ENCODE data around the gene MT4.

Gene MT4

DNA sequence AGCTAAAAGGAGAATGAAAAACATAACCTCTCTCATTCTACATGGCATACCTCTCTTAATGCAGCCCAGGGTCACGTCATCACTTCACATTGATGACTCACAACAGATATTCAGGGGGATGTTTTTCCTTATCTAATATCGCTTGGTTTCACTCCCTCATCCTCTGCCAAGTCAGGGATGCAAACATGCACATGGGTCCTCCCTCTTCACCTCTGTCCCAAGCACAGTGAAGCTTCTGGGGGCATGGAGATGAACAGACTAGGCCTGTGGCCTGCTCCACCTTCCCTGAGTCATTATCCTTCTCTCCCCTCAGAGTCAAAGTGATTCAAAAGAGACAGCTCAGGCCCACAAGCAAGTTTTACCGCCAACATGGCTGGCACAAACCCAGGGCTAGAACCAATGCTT is 41.2 kb downstream of the MT4 start:
- DNase-seq, result no peak

DNA sequence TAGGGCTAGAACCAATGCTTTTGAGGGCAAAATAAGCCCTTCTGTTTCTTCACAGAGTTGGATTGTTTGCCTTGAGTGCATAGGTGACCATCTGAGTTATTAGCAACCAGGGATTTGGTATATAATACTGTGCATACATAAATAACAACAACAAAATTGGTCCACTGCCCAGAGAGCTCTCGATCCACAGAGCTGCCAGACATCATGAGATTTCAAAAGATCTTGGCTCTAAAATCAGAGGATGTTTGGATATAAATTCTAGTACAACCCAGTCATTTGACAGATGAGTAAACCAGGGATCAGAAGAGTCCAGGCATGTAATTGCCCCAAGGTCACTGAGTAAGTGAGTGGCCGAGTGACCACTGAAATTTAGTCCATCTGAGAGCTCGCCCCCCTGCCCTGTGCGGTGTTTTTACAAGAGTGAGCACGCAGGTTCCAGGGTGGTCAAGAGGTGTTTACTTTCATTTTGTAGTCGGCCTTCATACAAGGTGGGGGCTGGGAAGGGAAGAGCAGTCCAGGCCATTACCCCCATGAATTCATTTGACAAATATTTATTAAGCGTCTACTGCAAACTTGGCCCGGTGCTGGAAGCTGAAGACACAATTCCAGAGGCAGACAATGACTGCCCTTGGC is 41.7 kb downstream of the MT4 start:
- DNase-seq, result no peak

DNA sequence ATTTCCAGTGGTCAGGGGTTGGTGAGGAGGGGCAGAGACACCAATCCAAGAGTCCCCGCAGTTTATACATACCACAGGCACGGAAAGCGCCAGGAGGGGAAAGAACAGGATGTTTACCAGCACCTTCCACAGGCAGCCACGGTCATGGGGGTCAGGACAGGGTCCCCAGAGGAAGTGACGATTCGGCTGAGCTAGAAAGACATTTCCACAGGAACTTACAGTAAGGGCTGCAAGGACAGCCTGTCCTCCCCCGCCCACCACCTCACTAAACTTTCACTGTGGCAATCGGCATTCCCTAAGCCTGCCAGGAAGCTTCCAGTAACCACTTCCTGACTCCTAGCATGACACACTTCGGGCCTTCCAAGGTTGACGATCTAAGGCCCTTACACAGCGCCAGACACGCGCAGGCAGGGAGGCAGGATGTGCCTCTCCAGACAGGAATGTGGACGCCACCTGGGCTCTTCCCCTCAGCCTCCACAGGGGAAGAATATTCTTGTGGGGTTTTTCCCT is 42.3 kb downstream of the MT4 start:
- no peak for DNase-seq

DNA sequence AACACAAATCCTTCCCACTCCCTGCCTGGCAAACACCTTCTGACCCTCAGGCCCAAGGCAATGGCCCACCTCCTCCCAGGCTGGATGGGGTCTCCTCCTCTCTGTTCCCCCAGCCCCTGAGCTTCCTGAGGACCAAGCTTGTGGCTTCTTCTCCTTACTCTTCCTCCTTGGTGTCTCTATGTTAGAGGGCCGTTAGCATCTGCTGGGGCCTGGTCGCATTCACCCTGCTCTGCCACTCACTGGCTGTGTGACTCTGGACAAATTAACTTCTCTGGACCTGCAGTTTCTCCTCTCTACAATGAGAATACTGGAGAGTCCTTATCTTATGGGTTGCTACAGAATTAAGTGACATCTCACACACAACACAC is 42.8 kb downstream of the MT4 start:
- DNase-seq, result no peak

DNA sequence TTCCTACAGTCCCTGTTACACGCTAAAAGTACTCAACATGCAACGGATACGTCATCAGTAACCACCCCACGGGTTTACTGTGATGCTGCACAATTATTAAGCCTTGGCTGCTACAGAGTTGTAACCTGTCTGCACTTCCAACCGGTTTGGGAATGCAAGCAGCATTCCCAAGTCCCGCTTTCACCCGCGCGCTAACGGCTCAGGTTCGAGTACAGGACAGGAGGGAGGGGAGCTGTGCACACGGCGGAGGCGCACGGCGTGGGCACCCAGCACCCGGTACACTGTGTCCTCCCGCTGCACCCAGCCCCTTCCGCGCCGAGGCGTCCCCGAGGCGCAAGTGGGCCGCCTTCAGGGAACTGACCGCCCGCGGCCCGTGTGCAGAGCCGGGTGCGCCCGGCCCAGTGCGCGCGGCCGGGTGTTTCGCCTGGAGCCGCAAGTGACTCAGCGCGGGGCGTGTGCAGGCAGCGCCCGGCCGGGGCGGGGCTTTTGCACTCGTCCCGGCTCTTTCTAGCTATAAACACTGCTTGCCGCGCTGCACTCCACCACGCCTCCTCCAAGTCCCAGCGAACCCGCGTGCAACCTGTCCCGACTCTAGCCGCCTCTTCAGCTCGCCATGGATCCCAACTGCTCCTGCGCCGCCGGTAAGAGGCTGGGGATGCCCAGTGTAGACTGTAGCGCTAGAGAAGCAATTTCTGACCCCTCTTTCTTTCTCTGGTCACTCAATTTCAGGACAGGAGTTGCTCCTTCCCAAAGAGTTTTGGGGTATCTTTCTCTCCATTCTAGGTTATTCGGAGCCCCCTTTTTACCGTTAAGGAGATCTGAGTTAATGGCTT is 43.4 kb downstream of the MT4 start, which contains the start of gene MT2A:
Gene MT2A (plus strand): TSS at position 542 of the 833 bp plus-strand sequence. CDS start 72 bp downstream, at position 614.
- DNase-seq, result peak; percentile 96 to 98

DNA sequence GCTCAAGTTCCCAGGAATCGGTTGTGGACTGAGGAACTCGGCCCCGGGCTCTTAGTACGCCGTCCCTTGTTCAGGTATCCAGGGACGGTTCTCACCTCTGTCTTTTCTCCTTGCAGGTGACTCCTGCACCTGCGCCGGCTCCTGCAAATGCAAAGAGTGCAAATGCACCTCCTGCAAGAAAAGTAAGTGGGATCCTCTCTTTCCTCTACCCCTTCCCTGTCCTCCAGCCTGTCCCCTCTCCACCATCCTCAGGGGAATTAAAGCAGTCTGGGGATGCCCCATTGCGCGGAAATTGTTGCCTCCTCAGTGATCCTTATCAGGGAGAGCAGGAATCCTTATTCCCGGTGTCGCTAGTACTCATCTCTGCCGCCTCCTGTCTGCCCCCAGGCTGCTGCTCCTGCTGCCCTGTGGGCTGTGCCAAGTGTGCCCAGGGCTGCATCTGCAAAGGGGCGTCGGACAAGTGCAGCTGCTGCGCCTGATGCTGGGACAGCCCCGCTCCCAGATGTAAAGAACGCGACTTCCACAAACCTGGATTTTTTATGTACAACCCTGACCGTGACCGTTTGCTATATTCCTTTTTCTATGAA is 44.1 kb downstream of the MT4 start:
- no peak for DNase-seq

DNA sequence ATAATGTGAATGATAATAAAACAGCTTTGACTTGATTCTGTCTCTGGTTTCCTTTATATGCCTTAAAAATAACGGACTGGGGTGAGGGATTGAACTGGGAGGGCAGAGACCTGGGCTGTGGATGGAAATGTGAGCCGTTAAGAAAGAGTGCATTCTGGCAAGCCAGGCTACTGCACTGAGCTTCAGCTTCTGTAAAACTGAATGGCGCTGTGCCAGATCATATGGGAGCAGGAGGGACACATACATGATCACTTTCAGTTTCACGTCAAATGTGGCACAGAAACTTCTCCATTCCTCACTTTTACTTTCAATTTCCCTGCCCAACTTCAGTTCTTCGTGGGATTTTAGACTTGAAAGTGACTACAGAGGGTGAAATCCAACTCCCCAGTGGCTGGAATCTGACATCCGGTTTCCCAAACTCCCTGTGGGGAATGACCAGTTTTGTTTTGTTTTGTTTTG is 44.6 kb downstream of the MT4 start:
- DNase-seq, result peak; percentile 87 to 90

DNA sequence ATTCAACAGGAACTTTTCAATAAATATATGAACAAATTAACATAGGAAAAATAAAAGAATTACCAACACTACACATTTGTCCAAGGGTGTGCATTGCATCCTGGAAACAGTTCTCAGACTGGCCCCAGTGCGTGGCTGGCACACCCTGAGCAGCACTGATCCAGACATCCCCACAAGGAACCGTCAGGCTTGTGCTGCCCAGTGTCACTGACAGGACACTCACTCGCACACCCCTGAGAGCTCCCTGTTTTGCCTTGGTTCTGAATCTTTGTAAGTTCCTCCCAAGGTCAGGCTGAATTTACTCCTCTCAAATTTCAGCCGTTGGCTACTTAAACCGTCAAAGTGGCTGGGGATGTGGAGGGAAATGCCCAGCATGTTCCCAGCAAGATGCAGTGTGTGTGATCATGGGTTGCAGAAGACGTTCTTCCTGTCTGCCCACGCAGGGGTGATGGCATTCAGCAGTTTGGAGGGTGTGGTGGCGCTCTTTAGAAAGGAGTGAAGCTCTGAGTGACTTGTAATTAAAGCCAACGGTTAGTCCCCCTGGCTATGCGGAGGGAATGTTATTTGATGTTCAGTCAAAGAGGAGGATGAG is 45.2 kb downstream of the MT4 start:
- peak; percentile 73 to 74 for DNase-seq

DNA sequence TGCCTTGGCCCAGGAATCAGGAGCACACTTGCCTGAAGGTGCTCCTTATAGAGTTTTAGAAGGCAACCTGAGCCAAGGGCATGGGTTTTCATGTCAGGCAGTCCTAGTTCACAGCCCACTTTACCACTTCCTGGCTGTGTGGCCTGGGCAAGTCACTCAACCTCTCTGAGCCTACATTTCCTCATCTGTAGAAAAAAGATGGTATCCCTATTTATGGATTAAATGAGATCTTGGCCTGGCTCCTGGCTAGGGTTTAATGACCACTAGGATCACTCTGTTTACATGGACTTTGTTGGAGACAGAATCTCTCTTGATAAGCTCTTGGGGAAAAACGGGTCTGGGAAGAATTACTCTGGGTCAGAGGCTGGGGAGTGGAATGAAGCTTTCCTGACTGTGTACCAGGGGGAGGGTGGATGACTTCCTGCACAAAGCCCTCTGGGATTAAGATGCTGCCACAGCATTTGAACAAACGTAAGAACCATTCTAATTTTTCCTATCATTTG is 45.8 kb downstream of the MT4 start:
- DNase-seq, result no peak

DNA sequence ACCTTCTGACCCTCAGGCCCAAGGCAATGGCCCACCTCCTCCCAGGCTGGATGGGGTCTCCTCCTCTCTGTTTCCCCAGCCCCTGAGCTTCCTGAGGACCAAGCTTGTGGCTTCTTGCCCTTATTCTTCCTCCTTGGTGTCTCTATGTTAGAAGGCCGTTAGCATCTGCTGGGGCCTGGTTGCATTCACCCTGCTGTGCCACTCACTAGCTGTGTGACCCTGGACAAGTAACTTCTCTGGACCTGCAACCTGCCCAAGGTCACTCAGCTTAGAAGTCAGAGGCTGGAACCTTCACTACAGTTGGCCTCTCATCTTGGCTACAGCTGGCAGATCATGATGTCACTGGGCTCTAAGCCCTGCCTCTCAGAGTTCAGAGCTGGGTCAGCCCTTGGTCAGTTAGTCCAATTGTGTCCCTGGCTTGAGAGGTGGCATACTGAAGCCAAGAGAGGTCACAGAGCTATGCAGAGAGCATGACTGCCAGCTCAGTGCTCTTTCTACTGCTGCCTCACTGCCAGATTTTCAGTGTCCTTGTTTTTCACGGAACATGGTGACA is 46.5 kb downstream of the MT4 start:
- no peak for DNase-seq

DNA sequence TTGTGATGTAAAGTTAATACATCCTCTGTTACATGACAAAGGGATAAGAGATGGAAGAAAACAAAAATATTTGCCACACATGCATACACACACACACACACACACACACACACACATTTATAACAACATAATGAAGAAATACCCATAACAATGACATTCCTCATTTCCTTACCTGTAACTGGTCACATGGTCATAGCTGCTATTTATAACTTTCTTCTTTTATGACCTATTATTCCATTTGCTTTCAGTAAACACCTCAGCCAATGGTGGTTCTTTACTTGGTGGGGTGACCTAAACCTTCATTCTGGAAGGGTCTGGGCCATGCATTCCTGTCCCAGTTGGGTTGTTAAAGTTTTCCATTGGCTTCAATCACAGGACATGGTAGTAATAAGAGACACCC is 48.8 kb downstream of the MT4 start:
- DNase-seq, result no peak

DNA sequence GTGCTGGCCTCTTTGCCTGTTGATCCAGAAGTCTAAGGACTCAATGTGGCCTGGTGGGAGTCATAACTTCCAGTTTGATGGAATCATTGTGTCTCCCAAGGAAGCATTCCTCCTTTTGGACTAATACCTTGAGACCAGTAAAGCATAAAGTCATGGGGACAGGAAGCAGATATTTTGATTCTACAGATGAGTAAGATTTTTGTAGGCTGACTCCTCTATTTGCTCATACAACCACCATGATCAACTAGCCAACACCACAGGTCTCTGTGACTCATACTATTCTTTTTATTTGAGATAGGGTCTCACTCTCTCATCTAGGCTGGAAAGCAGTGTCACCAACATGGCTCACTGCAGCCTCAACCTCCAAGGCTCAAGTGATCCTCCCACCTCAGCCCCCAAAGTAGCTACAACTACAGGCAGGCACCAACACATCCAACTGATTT is 49.7 kb downstream of the MT4 start:
- no peak for DNase-seq

DNA sequence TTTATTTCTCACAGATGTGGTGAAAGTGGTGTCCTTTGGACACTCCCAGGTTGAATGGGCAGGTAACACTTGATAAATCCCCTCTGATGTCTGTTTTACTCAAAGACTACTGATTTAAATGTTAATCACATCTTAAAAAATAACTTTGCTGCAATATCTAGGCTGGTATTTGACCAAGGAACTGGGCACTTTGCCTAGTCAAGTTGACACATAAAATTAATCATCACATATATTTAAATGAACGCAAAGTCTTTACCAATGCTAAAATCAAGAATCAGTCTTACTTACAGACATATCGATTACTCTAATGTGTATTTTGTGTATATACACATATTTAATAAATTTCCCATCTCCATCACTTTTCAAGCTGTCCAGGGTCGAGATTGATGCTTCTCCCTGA is 50.5 kb downstream of the MT4 start:
- no peak for DNase-seq

DNA sequence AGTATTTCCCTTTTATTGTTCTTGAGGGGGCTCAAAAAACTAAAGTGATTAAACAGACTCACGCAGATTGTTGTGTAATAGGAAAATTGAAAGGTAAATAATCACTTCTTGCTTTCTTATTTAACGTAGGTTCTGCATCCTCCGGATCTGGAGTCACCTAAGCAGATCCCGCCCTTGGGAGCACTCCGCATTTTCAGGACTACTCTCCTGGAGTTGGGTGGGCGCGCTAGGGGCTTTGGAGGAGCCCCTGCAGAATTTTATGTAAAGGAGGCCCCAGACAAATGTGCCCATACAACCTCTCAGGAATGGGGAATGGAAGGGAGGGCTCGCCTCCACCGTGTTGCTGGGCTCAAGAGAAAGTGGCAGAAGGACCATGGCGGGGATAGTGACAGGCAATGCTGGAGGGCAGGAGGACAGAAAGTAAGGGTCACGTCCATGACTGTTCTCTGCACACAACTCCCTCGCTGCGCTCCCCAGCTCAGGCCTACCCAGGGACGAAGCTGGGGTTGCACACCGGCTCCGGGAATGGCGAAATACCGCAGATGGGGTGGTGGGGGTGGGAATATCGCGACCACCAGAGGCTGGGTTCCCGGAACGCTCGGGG is 51.8 kb downstream of the MT4 start:
- DNase-seq, result no peak

DNA sequence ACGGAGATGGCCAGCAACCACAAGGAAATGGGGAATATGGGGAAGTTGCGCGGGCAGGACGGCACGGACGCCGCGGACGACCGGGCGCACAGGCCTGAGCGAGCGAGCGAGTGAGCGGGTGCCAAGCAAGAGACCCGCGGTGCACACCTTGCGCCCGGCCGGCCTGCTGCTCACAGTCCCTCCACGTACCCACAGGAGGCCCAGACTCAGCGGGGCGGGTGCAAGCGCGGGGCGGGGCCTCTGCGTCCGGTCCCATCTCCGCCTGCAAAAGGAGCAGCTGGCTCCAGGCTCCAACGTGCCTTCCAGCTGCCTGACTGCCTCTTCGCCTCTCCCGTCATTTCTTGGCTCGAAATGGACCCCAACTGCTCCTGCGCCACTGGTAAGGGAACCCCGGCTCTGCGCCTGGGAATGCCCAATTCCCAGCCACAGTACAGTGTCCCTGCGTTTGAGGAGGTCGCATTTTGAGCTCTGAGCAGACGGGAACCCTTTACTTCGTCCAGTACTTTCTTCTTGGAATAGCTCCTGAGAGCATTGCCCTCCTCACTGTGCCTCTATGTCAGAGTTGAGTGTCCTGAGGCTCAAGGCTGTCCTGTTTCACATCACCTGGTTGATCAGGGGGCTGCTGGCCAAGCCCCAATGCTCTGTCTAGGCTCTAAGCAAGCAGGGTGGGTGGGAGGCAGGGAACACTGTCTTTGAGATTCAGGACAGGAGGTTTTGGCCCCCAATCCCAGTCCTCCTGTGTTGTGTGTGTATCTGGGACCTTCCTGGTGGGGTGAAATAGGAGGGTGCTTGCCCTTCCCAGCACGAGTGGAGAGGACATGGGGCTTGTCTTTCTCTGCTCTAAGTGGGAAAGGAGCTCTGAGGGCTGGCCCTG is 52.6 kb downstream of the MT4 start:
- DNase-seq, result no peak

DNA sequence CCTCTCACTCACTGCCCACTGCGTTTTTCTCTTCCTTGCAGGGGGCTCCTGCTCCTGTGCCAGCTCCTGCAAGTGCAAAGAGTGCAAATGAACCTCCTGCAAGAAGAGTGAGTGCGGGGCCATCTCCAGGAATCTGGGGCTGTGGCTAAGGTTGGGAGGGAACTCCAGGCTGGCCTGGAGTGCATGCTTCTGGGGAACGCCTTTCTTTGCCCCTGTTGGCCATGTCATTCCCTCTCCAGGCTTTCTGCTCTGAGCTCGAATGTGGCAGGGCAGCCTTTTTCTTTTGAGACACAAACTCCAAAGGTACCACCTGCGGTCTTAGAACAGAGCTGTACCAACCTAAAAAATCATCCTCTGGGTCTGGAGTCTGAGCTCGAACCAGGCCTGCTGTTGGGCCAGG is 53.3 kb downstream of the MT4 start:
- no peak for DNase-seq

Measured in AML-193 (cell line).